HepG2 (cell line): ENCODE results near the gene OSCP1. TPM values are rescaled to one million over a fixed set of nuclear protein-coding genes. Genes with fewer than 3 reads are reported as not detected.

Experiments
- BRF2 ChIP-seq: sonication (generic); formaldehyde crosslinking; IDR thresholded peaks from 2 replicates; pipeline ENCODE4 v1.8.1; 2022; ENCODE audit warnings: mild to moderate bottlenecking, missing genetic modification reagents
- EEA1 ChIP-seq: sonication (generic); formaldehyde crosslinking; IDR thresholded peaks from 2 replicates; pipeline ENCODE4 v1.5.1; 2020; ENCODE audit warnings: mild to moderate bottlenecking, missing genetic modification reagents, borderline replicate concordance
- EP300 ChIP-seq, 3 experiments: sonication (generic) in 1 of 3; formaldehyde crosslinking in 1 of 3; IDR thresholded peaks; 2 replicates each; pipeline versions ENCODE4 v1.5.1 to v1.6.1; 2011 to 2020; ENCODE audit warnings: low read depth in 2 of 3, low read length in 2 of 3, borderline replicate concordance in 1 of 3, improper control_type of control experiment in 1 of 3, mild to moderate bottlenecking in 1 of 3, missing genetic modification reagents in 1 of 3, moderate library complexity in 1 of 3
- FOXO1 ChIP-seq: sonication (generic); formaldehyde crosslinking; IDR thresholded peaks from 2 replicates; pipeline ENCODE4 v1.4.0; 2020; ENCODE audit warnings: missing genetic modification reagents
- JUNB ChIP-seq: sonication (generic); formaldehyde crosslinking; IDR thresholded peaks from 2 replicates; pipeline ENCODE4 v1.8.0; 2022; ENCODE audit warnings: missing genetic modification reagents, mild to moderate bottlenecking, borderline replicate concordance
- MZF1 ChIP-seq: sonication (generic); formaldehyde crosslinking; IDR thresholded peaks from 2 replicates; pipeline ENCODE4 v1.8.1; 2023; ENCODE audit warnings: mild to moderate bottlenecking, missing genetic modification reagents, borderline replicate concordance
- NFYC ChIP-seq: IDR thresholded peaks from 2 replicates; pipeline ENCODE4 v1.6.1; 2016; ENCODE audit warnings: missing genetic modification reagents, missing compliant biosample characterization
- PHF21A ChIP-seq: sonication (generic); formaldehyde crosslinking; IDR thresholded peaks from 2 replicates; pipeline ENCODE4 v1.5.0; 2020; ENCODE audit warnings: mild to moderate bottlenecking, missing genetic modification reagents
- RFX1 ChIP-seq: fragments of 450-650 bp; IDR thresholded peaks from 2 replicates; pipeline ENCODE4 v1.6.1; 2017
- RXRB ChIP-seq: IDR thresholded peaks from 2 replicates; pipeline ENCODE4 v1.6.1; 2016; ENCODE audit warnings: borderline replicate concordance, missing genetic modification reagents, missing compliant biosample characterization
- ZFP1 ChIP-seq: IDR thresholded peaks from 2 replicates; pipeline ENCODE4 v1.6.1; 2016
- ZHX2 ChIP-seq, 2 experiments: sonication (generic) in 1 of 2; formaldehyde crosslinking in 1 of 2; IDR thresholded peaks; 2 replicates each; pipeline versions ENCODE4 v1.6.1 to v1.9.0; 2014 to 2022; ENCODE audit warnings: antibody characterized with exemption in 1 of 2, borderline replicate concordance in 1 of 2, inconsistent platforms in 1 of 2, low read depth in 1 of 2, missing genetic modification reagents in 1 of 2
- ZMYM3 ChIP-seq: sonication (generic); formaldehyde crosslinking; IDR thresholded peaks from 2 replicates; pipeline ENCODE4 v1.5.1; 2020; ENCODE audit warnings: mild to moderate bottlenecking, missing genetic modification reagents
- ZNF180 ChIP-seq: sonication (generic); formaldehyde crosslinking; IDR thresholded peaks from 2 replicates; pipeline ENCODE4 v1.4.0; 2020; ENCODE audit warnings: low read depth, missing genetic modification reagents, borderline replicate concordance
- ZNF251 ChIP-seq: sonication (generic); formaldehyde crosslinking; IDR thresholded peaks from 2 replicates; pipeline ENCODE4 v1.9.0; 2021; ENCODE audit warnings: mild to moderate bottlenecking, missing genetic modification reagents
- ZNF432 ChIP-seq: sonication (generic); formaldehyde crosslinking; IDR thresholded peaks from 2 replicates; pipeline ENCODE4 v1.5.0; 2020; ENCODE audit warnings: missing genetic modification reagents, mild to moderate bottlenecking, borderline replicate concordance
- ZNF766 ChIP-seq: sonication (generic); formaldehyde crosslinking; IDR thresholded peaks from 2 replicates; pipeline ENCODE4 v1.5.0; 2020; ENCODE audit warnings: missing genetic modification reagents, borderline replicate concordance
- ZNF792 ChIP-seq: IDR thresholded peaks from 2 replicates; pipeline ENCODE4 v1.6.1; 2016
- ZNF850 ChIP-seq: sonication (generic); formaldehyde crosslinking; conservative IDR thresholded peaks from 2 replicates; pipeline ENCODE4 v1.9.0; 2021; ENCODE audit warnings: mild to moderate bottlenecking, missing genetic modification reagents
- ZSCAN21 ChIP-seq: sonication (generic); formaldehyde crosslinking; IDR thresholded peaks from 2 replicates; pipeline ENCODE4 v1.8.0; 2022; ENCODE audit warnings: mild to moderate bottlenecking, missing genetic modification reagents, moderate library complexity, borderline replicate concordance
- ZSCAN9 ChIP-seq: IDR thresholded peaks from 2 replicates; pipeline ENCODE4 v1.6.1; 2016; ENCODE audit warnings: borderline replicate concordance
- polyA plus RNA-seq, 8 experiments: library from polyadenylated mRNA; depleted of rRNA in 3 of 8; stranded (reverse) in 7 of 8; unstranded in 1 of 8; fragments of >200 nt; fragmentation: Illumina TruSeq in 4 of 8; extraction: Trizol in 4 of 8; gene quantifications; 2 replicates each; pipeline versions ENCODE4 v1.2.1 to v1.2.3, GENCODE V29; 2011 to 2016; ENCODE audit warnings: low read depth in 4 of 8, missing spikeins in 1 of 8, mixed read lengths in 1 of 8; ENCODE audit not compliant: insufficient read depth in 1 of 8
- total RNA-seq, 5 experiments: library from RNA; depleted of rRNA; stranded (reverse); fragments of >200 nt; fragmentation: Illumina TruSeq; extraction: Trizol; gene quantifications; 2 replicates each; pipeline ENCODE4 v1.2.3, GENCODE V29; 2016; ENCODE audit warnings: low read depth in 1 of 5
- TF ChIP-seq, protein P1 (sequence below): IDR thresholded peaks from 2 replicates; pipeline ENCODE4 v1.6.1; 2016; ENCODE audit warnings: missing genetic modification reagents, missing compliant biosample characterization

Gene OSCP1
- total and polyA plus RNA-seq, 2 of the 13 experiments (the other 11 are each of a cell fraction or from before 2014, with no cell fraction given): 0.60 to 0.84 TPM

DNA sequence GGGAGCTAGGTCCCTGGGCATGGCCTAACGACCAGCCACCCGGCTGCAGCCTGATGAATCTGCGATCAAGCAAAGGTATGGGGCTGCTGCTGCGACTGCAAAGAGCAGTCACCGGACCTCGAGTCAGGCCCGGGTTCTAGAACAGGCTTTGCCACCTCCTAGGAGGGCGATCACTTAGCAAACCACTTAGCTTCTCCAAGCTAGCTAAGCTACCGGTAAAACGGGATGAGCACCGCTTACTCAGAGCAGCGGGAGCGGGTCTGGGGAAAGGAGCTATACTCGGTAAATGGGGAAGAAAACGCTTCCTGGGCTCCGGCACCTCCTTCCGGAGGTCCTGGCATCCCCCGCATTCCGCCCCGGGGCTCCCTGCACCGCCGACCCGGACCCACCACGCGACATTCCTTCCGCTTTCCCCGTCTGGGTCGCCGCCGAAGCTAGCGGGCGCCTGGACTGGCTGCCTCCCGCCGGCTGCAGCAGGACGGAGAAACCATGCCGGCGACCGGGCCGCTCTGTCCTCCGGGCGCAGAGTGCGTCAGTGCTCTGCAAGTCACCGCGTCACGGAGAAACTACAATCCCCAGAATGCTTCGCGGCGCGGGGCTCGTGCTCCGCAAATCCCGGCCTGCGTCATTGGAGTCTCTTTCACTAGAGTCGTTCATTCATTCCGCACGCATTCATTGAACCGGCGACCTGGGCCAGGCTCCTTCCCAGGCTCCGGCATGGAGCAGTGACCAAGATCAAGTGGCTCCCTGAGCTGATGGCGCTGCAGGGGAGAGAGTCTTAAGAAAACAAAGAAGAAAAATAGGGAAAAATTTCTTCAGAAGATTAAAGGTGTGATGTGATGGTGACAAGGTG lies 52.6 kb downstream of the OSCP1 start, which contains the start of gene LSM10 (continued):
- TF ChIP-seq ZFP1 (peak; percentile 67; the same call in 1 of the 2 replicates), FOXO1 (CRISPR knock-in tag) (no peak; the same call in 1 of the 2 replicates), ZNF850 (no peak), ZNF792 (CRISPR knock-in tag) (peak; percentile 53; the same call in 1 of the 2 replicates), PHF21A (CRISPR knock-in tag) (peak; percentile 42; the same call in 1 of the 2 replicates), ZNF432 (CRISPR knock-in tag) (no peak), ZSCAN9 (CRISPR knock-in tag) (0 out of 2 replicates have a peak, but pooled peaks have one; percentile 3), ZHX2 (IDR thresholded peaks at IDR 0.05; ENCODE audit: low read depth) (no peak; the same call in 1 of the 2 replicates), ZHX2 (CRISPR knock-in tag; IDR thresholded peaks at IDR 0.05; ENCODE audit: borderline replicate concordance) (peak; percentile 50; the same call in 1 of the 2 replicates), MZF1 (no peak), ZNF251 (CRISPR knock-in tag) (no peak), RFX1 (no peak), NFYC (CRISPR knock-in tag) (peak; percentile 86), ZSCAN21 (CRISPR knock-in tag) (peak; percentile 82; the same call in 1 of the 2 replicates), ZMYM3 (0 out of 2 replicates have a peak, but pooled peaks have one; percentile 9), BRF2 (CRISPR knock-in tag) (no peak), JUNB (no peak), ZNF180 (no peak), EEA1 (0 out of 2 replicates have a peak, but pooled peaks have one; percentile 46), EP300 (IDR thresholded peaks at IDR 0.05; ENCODE audit: low read depth in 2 of 2, low read length in 2 of 2) (no peak), EP300 (CRISPR knock-in tag; IDR thresholded peaks at IDR 0.05; ENCODE audit: borderline replicate concordance) (no peak; the same call in 1 of the 2 replicates), ZNF766 (0 out of 2 replicates have a peak, but pooled peaks have one; percentile 82), RXRB (CRISPR knock-in tag) (no peak; the same call in 1 of the 2 replicates)
- TF ChIP-seq, protein P1, sequence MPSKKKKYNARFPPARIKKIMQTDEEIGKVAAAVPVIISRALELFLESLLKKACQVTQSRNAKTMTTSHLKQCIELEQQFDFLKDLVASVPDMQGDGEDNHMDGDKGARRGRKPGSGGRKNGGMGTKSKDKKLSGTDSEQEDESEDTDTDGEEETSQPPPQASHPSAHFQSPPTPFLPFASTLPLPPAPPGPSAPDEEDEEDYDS (CRISPR knock-in tag): peak; percentile 38; the same call in 1 of the 2 replicates
